Suprapubic skin (tissue), 3 donors: ENCODE results near the gene ERC2.

Experiments
- CTCF ChIP-seq, 2 donors: fragments of 200-600 bp in 1 of 2; fragments of 450-650 bp in 1 of 2; sonication (generic) in 1 of 2; IDR thresholded peaks; one replicate each; pipeline ENCODE4 v1.5.1; 2016 to 2019; ENCODE audit warnings: antibody characterized with exemption in 2 of 2, mild to moderate bottlenecking in 1 of 2, moderate library complexity in 1 of 2
- POLR2A ChIP-seq, 2 donors: fragments of 450-650 bp; IDR thresholded peaks; one replicate each; pipeline ENCODE4 v1.6.1; 2017; ENCODE audit warnings: antibody characterized with exemption in 2 of 2, mild to moderate bottlenecking in 2 of 2, moderate library complexity in 2 of 2

GRCh38 chr3:55965776-55966175 lies 502.5 kb downstream of the ERC2 start:
- TF ChIP-seq CTCF (IDR thresholded peaks at IDR 0.05) (no peak), POLR2A (IDR thresholded peaks at IDR 0.05) (no peak)
